Hepatocyte (in vitro differentiated cells): ENCODE results near the gene GPRIN3. TPM values are rescaled to one million over a fixed set of nuclear protein-coding genes. Genes with fewer than 3 reads are reported as not detected.

Source experiments
- DNase-seq: peaks from one replicate; pipeline ENCODE4 v3.0.0-alpha.2; 2016; ENCODE audit warnings: low spot score
- H2AFZ ChIP-seq: fragments of 200-600 bp; sonication (generic); 2 replicates; pipeline ENCODE4 v1.6.0; 2016; ENCODE audit warnings: antibody characterized with exemption, mild to moderate bottlenecking
- H3K27ac ChIP-seq: fragments of 200-600 bp; sonication (generic); 2 replicates; pipeline ENCODE4 v1.5.1; 2016; ENCODE audit warnings: mild to moderate bottlenecking
- H3K27me3 ChIP-seq: fragments of 200-600 bp; sonication (generic); 2 replicates; pipeline ENCODE4 v1.6.1; 2016
- H3K36me3 ChIP-seq: fragments of 200-600 bp; sonication (generic); replicated peaks from 2 replicates; pipeline ENCODE4 v1.5.1; 2016; ENCODE audit warnings: low read depth; ENCODE audit not compliant: insufficient read depth
- H3K4me1 ChIP-seq: fragments of 200-600 bp; sonication (generic); 2 replicates; pipeline ENCODE4 v1.5.1; 2016; ENCODE audit warnings: mild to moderate bottlenecking, moderate library complexity; ENCODE audit not compliant: insufficient read depth
- H3K4me2 ChIP-seq: fragments of 200-600 bp; sonication (generic); 2 replicates; pipeline ENCODE4 v1.6.0; 2016
- H3K4me3 ChIP-seq: fragments of 200-600 bp; sonication (generic); 2 replicates; pipeline ENCODE4 v1.5.1; 2016; ENCODE audit warnings: mild to moderate bottlenecking
- H3K79me2 ChIP-seq: fragments of 200-600 bp; sonication (generic); 2 replicates; pipeline ENCODE4 v1.6.0; 2017; ENCODE audit warnings: mild to moderate bottlenecking
- H3K9me2 ChIP-seq: fragments of 200-600 bp; sonication (generic); replicated peaks from 2 replicates; pipeline ENCODE4 v1.6.0; 2017; ENCODE audit warnings: mild to moderate bottlenecking; ENCODE audit not compliant: insufficient read depth
- H3K9me3 ChIP-seq: fragments of 200-600 bp; sonication (generic); 2 replicates; pipeline ENCODE4 v1.5.1; 2016; ENCODE audit warnings: low read depth, mild to moderate bottlenecking
- H4K20me1 ChIP-seq: fragments of 200-600 bp; sonication (generic); 2 replicates; pipeline ENCODE4 v1.6.0; 2016; ENCODE audit warnings: mild to moderate bottlenecking; ENCODE audit not compliant: insufficient read depth, poor library complexity, severe bottlenecking
- CTCF ChIP-seq: fragments of 200-600 bp; sonication (generic); IDR thresholded peaks from 2 replicates; pipeline ENCODE4 v1.5.1; 2016; ENCODE audit warnings: antibody characterized with exemption, mild to moderate bottlenecking; ENCODE audit not compliant: poor library complexity
- EZH2 ChIP-seq: fragments of 200-600 bp; sonication (generic); IDR thresholded peaks from 2 replicates; pipeline ENCODE4 v1.6.1; 2016; ENCODE audit warnings: antibody characterized with exemption, mild to moderate bottlenecking, borderline replicate concordance
- EZH2phosphoT487 ChIP-seq: fragments of 200-600 bp; sonication (generic); IDR thresholded peaks from one replicate; pipeline ENCODE4 v1.6.1; 2018; ENCODE audit warnings: antibody characterized with exemption, mild to moderate bottlenecking, low read depth, moderate library complexity; ENCODE audit not compliant: unreplicated experiment, severe bottlenecking
- WGBS: methylation state at CpG from one replicate; pipeline ENCODE4 v1.1.6; 2016; ENCODE audit warnings: low lambda C conversion rate; ENCODE audit errors: missing lambda C conversion rate; 5-methylcytosine and 5-hydroxymethylcytosine counted together
- polyA plus RNA-seq: library from polyadenylated mRNA; unstranded; fragments of >200 nt; fragmentation: Nextera tagmentation; extraction: Ambion mirVana; gene quantifications from 2 replicates; pipeline ENCODE4 v1.2.1, GENCODE V29; 2016
- total RNA-seq: library from RNA; depleted of rRNA; stranded (reverse); fragments of >200 nt; gene quantifications from 2 replicates; pipeline ENCODE4 v1.2.3, GENCODE V29; 2014

GPRIN3 gene
- total and polyA plus RNA-seq, 2 experiments from 2014 or later = 0.64 to 3.0 TPM

DNA sequence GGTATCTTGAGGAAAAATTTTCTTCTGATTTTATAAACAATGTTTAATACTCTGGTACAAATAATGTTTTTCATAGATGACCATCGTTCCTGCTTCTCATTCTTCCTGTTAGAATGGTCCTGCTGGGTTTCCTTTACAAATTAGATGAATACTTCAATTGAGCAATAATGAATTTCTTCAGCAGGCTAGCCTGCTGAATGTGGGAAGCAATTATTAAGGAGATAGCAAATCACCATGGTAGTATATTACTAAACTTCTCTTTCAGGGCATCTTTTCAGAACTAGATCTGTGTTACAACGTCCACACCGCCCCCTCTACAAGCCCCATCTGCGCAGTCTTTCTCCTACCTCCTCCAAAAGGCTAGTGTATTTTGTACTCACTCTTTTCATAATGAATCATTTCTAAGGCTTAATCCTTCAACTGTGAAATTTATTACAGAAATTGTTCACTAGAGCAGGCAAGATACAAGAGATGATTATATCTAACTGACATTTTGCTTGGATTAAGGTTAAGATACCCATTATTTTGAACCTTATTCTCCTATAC, 38.4 kb downstream of the GPRIN3 start:
- no peaks in the 10 kb centered on the region for H3K9me3 ChIP-seq
- no peak for DNase-seq
- H2AFZ ChIP-seq = no peak overlapping the region
- no peaks in the 10 kb centered on the region for H3K9me2 ChIP-seq
- H3K4me1 ChIP-seq = no peaks in the 10 kb centered on the region
- H3K36me3 ChIP-seq = no peaks in the 10 kb centered on the region
- TF ChIP-seq EZH2phosphoT487 = no peak
- TF ChIP-seq CTCF = no peak
- TF ChIP-seq EZH2 = no peak
- H3K27me3 ChIP-seq = no peaks in the 10 kb centered on the region
- H3K4me2 ChIP-seq = no peak overlapping the region
- H3K27ac ChIP-seq = no peak overlapping the region
- no peaks in the 10 kb centered on the region for H4K20me1 ChIP-seq
- H3K79me2 ChIP-seq = no peaks in the 10 kb centered on the region
- no peak overlapping the region for H3K4me3 ChIP-seq
- WGBS = 100% methylated on average over 4 of the region's 4 CpGs

DNA sequence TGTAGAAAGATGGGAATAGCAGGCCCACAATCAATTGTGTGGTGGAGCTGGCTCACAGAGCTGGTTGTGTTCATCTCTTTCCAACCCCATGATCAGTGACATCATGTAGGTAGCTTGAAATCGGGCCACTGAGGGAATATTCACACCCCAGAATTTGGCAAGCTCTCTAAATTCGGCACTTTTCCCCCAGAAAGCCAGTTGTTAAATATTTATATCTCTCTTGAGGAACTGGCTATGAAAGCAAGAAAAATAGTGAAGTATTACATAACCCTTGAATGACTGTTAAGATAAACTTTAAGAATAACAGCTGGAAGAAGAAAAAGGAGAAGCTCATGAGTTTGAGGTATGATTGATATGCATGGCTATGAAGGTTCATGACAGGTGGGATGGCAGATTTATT, 38.9 kb downstream of the GPRIN3 start:
- Histone ChIP-seq H3K9me2 (no peaks in the 10 kb centered on the region), H3K27me3 (no peaks in the 10 kb centered on the region), H3K4me2 (no peak overlapping the region), H3K4me3 (no peak overlapping the region), H3K27ac (no peak overlapping the region), H3K9me3 (no peaks in the 10 kb centered on the region), H3K4me1 (no peaks in the 10 kb centered on the region), H3K79me2 (no peaks in the 10 kb centered on the region), H4K20me1 (no peaks in the 10 kb centered on the region), H3K36me3 (no peaks in the 10 kb centered on the region), H2AFZ (no peak overlapping the region)
- no peak for DNase-seq
- TF ChIP-seq EZH2phosphoT487 = no peak
- TF ChIP-seq CTCF = no peak
- TF ChIP-seq EZH2 = no peak
- WGBS = 79% methylated on average over 2 of the region's 2 CpGs

DNA sequence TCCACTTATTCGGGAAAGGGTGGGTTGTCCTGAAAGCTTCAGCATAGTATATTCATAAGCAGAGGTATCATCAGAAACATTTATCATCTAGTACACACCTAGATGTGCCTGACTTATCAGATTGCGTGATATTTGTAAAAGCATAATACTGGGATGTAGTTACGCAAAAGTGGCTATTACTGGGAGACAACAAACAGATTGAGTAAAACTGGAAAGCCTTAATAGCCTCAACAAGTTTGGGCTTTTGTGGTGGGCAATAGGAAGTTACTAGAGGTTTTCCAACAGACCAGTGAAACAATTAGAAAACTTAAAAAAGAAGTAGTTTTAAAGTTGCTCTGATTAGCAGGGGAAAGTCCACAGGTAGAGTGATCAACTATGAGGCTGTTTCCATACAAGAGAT, 39.8 kb downstream of the GPRIN3 start:
- H3K4me1 ChIP-seq = no peaks in the 10 kb centered on the region
- H3K4me2 ChIP-seq = no peak overlapping the region
- WGBS = 93% methylated on average over 3 of the region's 3 CpGs
- no peaks in the 10 kb centered on the region for H3K27me3 ChIP-seq
- no peak overlapping the region for H2AFZ ChIP-seq
- H3K9me3 ChIP-seq = no peaks in the 10 kb centered on the region
- DNase-seq = no peak
- H3K79me2 ChIP-seq = no peaks in the 10 kb centered on the region
- H3K36me3 ChIP-seq = no peaks in the 10 kb centered on the region
- TF ChIP-seq EZH2phosphoT487 (no peak), CTCF (no peak), EZH2 (no peak)
- H3K27ac ChIP-seq = no peak overlapping the region
- H3K9me2 ChIP-seq = no peaks in the 10 kb centered on the region
- no peak overlapping the region for H3K4me3 ChIP-seq
- H4K20me1 ChIP-seq = no peaks in the 10 kb centered on the region

- H3K4me3 ChIP-seq = no peak overlapping the region
- WGBS = 88% methylated on average over 1 of the region's 1 CpG
Observed at GRCh38 chr4:89267392-89267791, 40.2 kb downstream of the GPRIN3 start.

More at GRCh38 chr4:89267392-89267791, 40.2 kb downstream of the GPRIN3 start:
- DNase-seq = no peak
- Histone ChIP-seq H3K27me3 (no peaks in the 10 kb centered on the region), H2AFZ (no peak overlapping the region), H3K4me1 (no peaks in the 10 kb centered on the region), H4K20me1 (no peaks in the 10 kb centered on the region), H3K4me2 (no peak overlapping the region), H3K9me3 (no peaks in the 10 kb centered on the region), H3K9me2 (no peaks in the 10 kb centered on the region), H3K79me2 (no peaks in the 10 kb centered on the region), H3K27ac (no peak overlapping the region), H3K36me3 (no peaks in the 10 kb centered on the region)
- TF ChIP-seq CTCF (no peak), EZH2phosphoT487 (no peak), EZH2 (no peak)
